ENCODE measurements around the gene ANKRD55.

- TF ChIP-seq EZH2 (IDR thresholded peaks at IDR 0.05; ENCODE audit: low read depth): no peak
- no peak for TF ChIP-seq CTCF (conservative IDR thresholded peaks at IDR 0.05)
Observed at GRCh38 chr5:56102889-56103288, 130.2 kb downstream of the ANKRD55 start.

All from PC-9 (cell line).